ENCODE measurements around the gene MYL6.

The MYL6 gene

DNA sequence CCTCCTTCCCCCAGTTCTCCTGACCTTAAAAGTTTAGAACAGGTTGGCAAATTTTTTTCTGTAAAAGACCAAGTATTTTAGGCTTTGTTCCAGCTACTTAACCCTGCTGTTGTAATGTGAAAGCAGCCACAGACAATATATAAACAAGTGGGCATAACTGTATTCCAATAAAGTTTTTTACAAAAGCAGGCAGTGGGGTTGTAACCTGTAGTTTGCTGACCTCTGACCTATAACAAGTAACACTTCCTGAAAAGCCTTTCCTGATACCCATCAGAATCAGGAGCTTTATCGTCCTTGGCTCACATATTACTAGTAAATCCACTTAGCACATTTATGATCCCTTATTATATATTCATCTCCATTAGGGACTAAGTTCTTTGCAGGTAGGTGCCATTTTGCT is 44.2 kb downstream of the MYL6 start (continued):
- TF ChIP-seq, protein P1, sequence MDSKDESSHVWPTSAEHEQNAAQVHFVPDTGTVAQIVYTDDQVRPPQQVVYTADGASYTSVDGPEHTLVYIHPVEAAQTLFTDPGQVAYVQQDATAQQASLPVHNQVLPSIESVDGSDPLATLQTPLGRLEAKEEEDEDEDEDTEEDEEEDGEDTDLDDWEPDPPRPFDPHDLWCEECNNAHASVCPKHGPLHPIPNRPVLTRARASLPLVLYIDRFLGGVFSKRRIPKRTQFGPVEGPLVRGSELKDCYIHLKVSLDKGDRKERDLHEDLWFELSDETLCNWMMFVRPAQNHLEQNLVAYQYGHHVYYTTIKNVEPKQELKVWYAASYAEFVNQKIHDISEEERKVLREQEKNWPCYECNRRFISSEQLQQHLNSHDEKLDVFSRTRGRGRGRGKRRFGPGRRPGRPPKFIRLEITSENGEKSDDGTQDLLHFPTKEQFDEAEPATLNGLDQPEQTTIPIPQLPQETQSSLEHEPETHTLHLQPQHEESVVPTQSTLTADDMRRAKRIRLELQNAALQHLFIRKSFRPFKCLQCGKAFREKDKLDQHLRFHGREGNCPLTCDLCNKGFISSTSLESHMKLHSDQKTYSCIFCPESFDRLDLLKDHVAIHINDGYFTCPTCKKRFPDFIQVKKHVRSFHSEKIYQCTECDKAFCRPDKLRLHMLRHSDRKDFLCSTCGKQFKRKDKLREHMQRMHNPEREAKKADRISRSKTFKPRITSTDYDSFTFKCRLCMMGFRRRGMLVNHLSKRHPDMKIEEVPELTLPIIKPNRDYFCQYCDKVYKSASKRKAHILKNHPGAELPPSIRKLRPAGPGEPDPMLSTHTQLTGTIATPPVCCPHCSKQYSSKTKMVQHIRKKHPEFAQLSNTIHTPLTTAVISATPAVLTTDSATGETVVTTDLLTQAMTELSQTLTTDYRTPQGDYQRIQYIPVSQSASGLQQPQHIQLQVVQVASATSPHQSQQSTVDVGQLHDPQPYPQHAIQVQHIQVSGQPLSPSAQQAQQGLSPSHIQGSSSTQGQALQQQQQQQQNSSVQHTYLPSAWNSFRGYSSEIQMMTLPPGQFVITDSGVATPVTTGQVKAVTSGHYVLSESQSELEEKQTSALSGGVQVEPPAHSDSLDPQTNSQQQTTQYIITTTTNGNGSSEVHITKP (tag by site-specific recombination; IDR thresholded peaks at IDR 0.05) = no peak
- TF ChIP-seq BCL6B (tag by site-specific recombination; IDR thresholded peaks at IDR 0.05) (0 out of 2 replicates have a peak, but pooled peaks have one; percentile 34), ZNF624 (tag by site-specific recombination; IDR thresholded peaks at IDR 0.05) (no peak), PRDM6 (tag by site-specific recombination; IDR thresholded peaks at IDR 0.05) (0 out of 2 replicates have a peak, but pooled peaks have one; percentile 20), ZNF324 (tag by site-specific recombination; IDR thresholded peaks at IDR 0.05) (no peak), ZNF521 (tag by site-specific recombination; IDR thresholded peaks at IDR 0.05) (no peak), FEZF1 (tag by site-specific recombination; IDR thresholded peaks at IDR 0.05) (no peak), GLIS2 (tag by site-specific recombination; IDR thresholded peaks at IDR 0.05) (no peak), ZNF266 (tag by site-specific recombination; IDR thresholded peaks at IDR 0.05; ENCODE audit: low read depth) (no peak)

DNA sequence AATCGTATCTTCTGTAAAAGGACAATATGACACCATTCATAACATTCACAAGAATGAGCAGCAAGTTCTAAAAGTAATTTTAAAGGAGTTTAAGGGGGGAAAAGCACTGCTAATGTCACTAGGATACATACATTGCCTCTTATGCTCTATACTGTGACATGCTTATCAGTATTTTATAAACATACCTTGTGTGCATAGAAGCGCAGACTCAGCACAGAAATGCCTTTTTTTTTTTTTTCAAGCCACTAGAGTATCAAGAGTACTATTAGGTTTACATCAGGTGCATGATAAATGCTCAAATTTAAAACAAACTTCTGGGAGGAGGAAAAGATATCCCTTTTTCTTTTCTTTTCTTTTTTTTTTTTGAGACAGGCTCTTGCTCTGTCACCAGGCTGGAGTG is 44.7 kb downstream of the MYL6 start:
- TF ChIP-seq ZNF350 (tag by site-specific recombination; IDR thresholded peaks at IDR 0.05) = no peak
- TF ChIP-seq ZNF510 (tag by site-specific recombination; IDR thresholded peaks at IDR 0.05; ENCODE audit: insufficient replicate concordance) = no peak
- no peak for TF ChIP-seq ZSCAN18 (tag by site-specific recombination; IDR thresholded peaks at IDR 0.05)
- TF ChIP-seq ZNF18 (tag by site-specific recombination; IDR thresholded peaks at IDR 0.05) = no peak
- TF ChIP-seq ZNF248 (tag by site-specific recombination; IDR thresholded peaks at IDR 0.05) = no peak
- no peak for TF ChIP-seq ZBTB20 (tag by site-specific recombination; IDR thresholded peaks at IDR 0.05)
- no peak for TF ChIP-seq GFI1B (tag by site-specific recombination; IDR thresholded peaks at IDR 0.05)
- TF ChIP-seq ZNF423 (tag by site-specific recombination; IDR thresholded peaks at IDR 0.05) = no peak
- no peak for TF ChIP-seq ZNF416 (tag by site-specific recombination; IDR thresholded peaks at IDR 0.05)
- CTCF ChIA-PET = interaction anchor here (1.2 to 3.0 kb wide), 2 partner anchors 14 to 261 kb away, joined by 4 to 12 read pairs; partner anchors contain the start of gene SMARCC2
- Histone ChIP-seq H3K9me3 (ENCODE audit: control insufficient read depth, insufficient read depth, low read depth, low read length) (no peaks in the 10 kb centered on the region), H3K4me1 (ENCODE audit: control insufficient read depth, insufficient read depth, low read length) (no peaks in the 10 kb centered on the region), H3K4me3 (ENCODE audit: low read depth, low read length) (no peak overlapping the region), H3K27ac (ENCODE audit: extremely low read depth, low read depth, low read length) (no peak overlapping the region), H3K36me3 (ENCODE audit: control insufficient read depth in 2 of 2, insufficient read depth in 1 of 2, low read length in 2 of 2) (peaks cover 6 to 34% of the 10 kb centered on the region in 2 experiments)
- POLR2A ChIA-PET = interaction anchor here (1.4 to 3.7 kb wide), 2 partner anchors 13 to 19 kb away, joined by 7 to 21 read pairs; partner anchors contain the start of genes RNF41 and SMARCC2
